Calu3 (cell line): ENCODE data around the gene RBM47. TPM values are rescaled to one million over a fixed set of nuclear protein-coding genes. Genes with fewer than 3 reads are reported as not detected.
"Not testable (repeated sequence)": the region's sequence is repeated elsewhere in the genome, so short reads cannot be mapped to it uniquely, and the experiment has no call there.

Experiments
- BruUV-seq: library from RNA; stranded (reverse); fragments of 400-500 nt; replicated peaks from 2 replicates; lab custom pipeline; 2021; lab: Mats Ljungman, UMichigan
- CTCF ChIA-PET: fragments of 300-600 bp; sonication (Branson Sonifier 250); formaldehyde crosslinking; loops from one replicate; lab custom pipeline; 2022; ENCODE audit warnings: antibody characterized with exemption; lab: Charles Lee
- DNase-seq: peaks from one replicate; pipeline ENCODE4 v3.0.0; 2022
- H3K27ac Mint-ChIP-seq: one replicate; pipeline ENCODE4 v1.8.0; 2022; ENCODE audit warnings: mixed read lengths; ENCODE audit not compliant: unreplicated experiment
- H3K27me3 Mint-ChIP-seq: one replicate; pipeline ENCODE4 v1.8.0; 2022; ENCODE audit warnings: mixed read lengths; ENCODE audit not compliant: unreplicated experiment
- H3K36me3 Mint-ChIP-seq: one replicate; pipeline ENCODE4 v1.8.0; 2022; ENCODE audit warnings: mild to moderate bottlenecking, moderate library complexity, mixed read lengths; ENCODE audit not compliant: insufficient read depth, unreplicated experiment
- H3K4me1 Mint-ChIP-seq: one replicate; pipeline ENCODE4 v1.8.0; 2022; ENCODE audit warnings: mild to moderate bottlenecking, low read depth, mixed read lengths; ENCODE audit not compliant: unreplicated experiment
- H3K4me3 Mint-ChIP-seq: one replicate; pipeline ENCODE4 v1.8.0; 2022; ENCODE audit warnings: mild to moderate bottlenecking, low read depth, moderate library complexity, mixed read lengths; ENCODE audit not compliant: unreplicated experiment
- H3K9me3 Mint-ChIP-seq: one replicate; pipeline ENCODE4 v1.8.0; 2022; ENCODE audit warnings: low read depth, mixed read lengths; ENCODE audit not compliant: unreplicated experiment
- CTCF ChIP-seq: fragments of 200-600 bp; IDR thresholded peaks from one replicate; pipeline ENCODE4 v1.8.0; 2022; ENCODE audit warnings: antibody characterized with exemption; ENCODE audit not compliant: unreplicated experiment
- intact Hi-C: fragments of 100-400 bp; cut with micrococcal nuclease; formaldehyde crosslinking; loops from one replicate; pipeline ENCODE4 v1.10.0; 2022; ENCODE audit not compliant: unreplicated experiment
- total RNA-seq: library from RNA; stranded (reverse); gene quantifications from 2 replicates; pipeline ENCODE4 v1.2.3, GENCODE V29; 2022

Gene RBM47
- total RNA-seq, 1 experiment from 2014 or later: 86.6 TPM

GRCh38 chr4:40438384-40439026 is 191.2 kb downstream of the RBM47 start:
- peaks cover 23% of the 10 kb centered on the region for H3K36me3 Mint-ChIP-seq
- H3K27ac Mint-ChIP-seq: no peak overlapping the region
- CTCF ChIA-PET: no interaction called here
- H3K9me3 Mint-ChIP-seq: no peaks in the 10 kb centered on the region
- intact Hi-C loops: no loop called here
- no peaks in the 10 kb centered on the region for H3K27me3 Mint-ChIP-seq
- TF ChIP-seq CTCF: no peak
- H3K4me1 Mint-ChIP-seq: no peaks in the 10 kb centered on the region
- DNase-seq: no peak
- no TSS peak for BruUV-seq
- H3K4me3 Mint-ChIP-seq: no peak overlapping the region

DNA sequence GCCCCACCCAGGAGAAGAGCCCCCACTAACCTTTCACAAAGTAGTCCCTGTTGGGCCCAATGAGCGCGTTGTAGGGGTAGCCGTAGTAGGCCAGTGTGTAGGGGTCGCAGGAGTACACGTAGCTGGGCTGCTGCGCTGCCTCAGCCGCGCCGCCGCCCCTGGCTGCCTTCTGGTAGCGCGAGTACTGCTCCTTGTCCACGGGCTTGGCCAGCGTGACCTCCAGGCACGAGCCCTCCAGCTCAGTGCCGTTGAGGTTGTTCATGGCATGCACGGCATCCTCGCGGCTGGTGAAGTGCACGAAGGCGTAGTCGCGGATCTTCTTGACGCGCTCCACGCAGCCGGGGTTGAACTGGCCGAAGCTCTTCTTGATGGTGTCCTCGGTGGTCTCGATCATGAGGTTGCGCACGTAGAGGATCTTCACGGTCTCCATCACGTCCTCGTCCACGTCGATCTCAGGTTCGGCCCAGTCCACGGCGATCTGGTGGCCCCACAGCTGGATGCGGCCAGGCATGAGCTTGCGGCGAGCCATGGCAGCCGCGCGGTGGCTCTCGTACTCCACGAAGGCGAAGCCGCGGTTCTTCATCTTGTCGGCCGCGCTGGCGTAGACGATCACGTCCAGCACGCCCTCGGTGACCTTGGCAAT is 191.8 kb downstream of the RBM47 start:
- Mint-ChIP-seq H3K27me3 (no peaks in the 10 kb centered on the region), H3K36me3 (peaks cover 24% of the 10 kb centered on the region), H3K4me3 (no peak overlapping the region), H3K27ac (no peak overlapping the region), H3K9me3 (no peaks in the 10 kb centered on the region), H3K4me1 (no peaks in the 10 kb centered on the region)
- no TSS peak for BruUV-seq
- CTCF ChIA-PET: no interaction called here
- no peak for DNase-seq
- no peak for TF ChIP-seq CTCF
- intact Hi-C loops: no loop called here

- H3K4me3 Mint-ChIP-seq, DNase-seq, H3K9me3 Mint-ChIP-seq, H3K4me1 Mint-ChIP-seq, H3K27ac Mint-ChIP-seq, CTCF ChIA-PET, BruUV-seq, H3K27me3 Mint-ChIP-seq, intact Hi-C loops: not testable (repeated sequence)
- H3K36me3 Mint-ChIP-seq: peaks cover 47% of the 10 kb centered on the region
These were observed 194.4 kb downstream of the RBM47 start for GRCh38 chr4:40435306-40435705.

GRCh38 chr4:40434126-40434687 is 195.5 kb downstream of the RBM47 start:
- no peak for DNase-seq
- CTCF ChIA-PET: no interaction called here
- Mint-ChIP-seq H3K4me3 (no peak overlapping the region), H3K36me3 (peaks cover 56% of the 10 kb centered on the region), H3K27me3 (no peaks in the 10 kb centered on the region), H3K4me1 (no peaks in the 10 kb centered on the region), H3K9me3 (no peaks in the 10 kb centered on the region), H3K27ac (no peak overlapping the region)
- BruUV-seq: no TSS peak
- intact Hi-C loops: no loop called here
- TF ChIP-seq CTCF: no peak

- no peak for DNase-seq
- H3K27ac Mint-ChIP-seq: no peak overlapping the region
- H3K27me3 Mint-ChIP-seq: no peaks in the 10 kb centered on the region
- no TSS peak for BruUV-seq
- peaks cover 52% of the 10 kb centered on the region for H3K36me3 Mint-ChIP-seq
- intact Hi-C loops: no loop called here
- CTCF ChIA-PET: no interaction called here
- H3K4me3 Mint-ChIP-seq: no peak overlapping the region
- H3K9me3 Mint-ChIP-seq: no peaks in the 10 kb centered on the region
- no peak for TF ChIP-seq CTCF
- no peaks in the 10 kb centered on the region for H3K4me1 Mint-ChIP-seq
These were observed 197.2 kb downstream of the RBM47 start for GRCh38 chr4:40432504-40432903.

DNA sequence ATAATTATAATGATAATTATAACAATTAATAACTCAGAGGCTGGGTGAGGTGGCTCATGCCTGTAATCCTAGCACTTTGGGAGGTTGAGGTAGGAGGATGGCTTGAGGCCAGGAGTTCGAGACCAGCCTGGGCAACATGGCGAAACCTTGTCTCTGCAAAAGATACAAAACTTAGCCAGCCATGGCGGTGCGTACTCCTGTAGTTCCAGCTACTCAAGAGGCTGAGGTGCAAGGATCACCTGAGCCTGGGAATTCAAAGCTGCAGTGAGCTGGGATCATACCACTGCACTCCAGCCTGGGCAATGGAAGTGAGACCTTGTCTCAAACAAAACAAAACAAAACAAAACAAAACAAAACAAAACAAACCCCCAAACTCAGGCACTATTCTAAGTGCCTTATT is 201.8 kb downstream of the RBM47 start:
- CTCF ChIA-PET, DNase-seq, H3K27me3 Mint-ChIP-seq, BruUV-seq, H3K9me3 Mint-ChIP-seq, H3K4me3 Mint-ChIP-seq, H3K27ac Mint-ChIP-seq, intact Hi-C loops, H3K4me1 Mint-ChIP-seq: not testable (repeated sequence)
- H3K36me3 Mint-ChIP-seq: peaks cover 52% of the 10 kb centered on the region
